KMS-11 (cell line): ENCODE data around the gene TENM3.
"Not testable (repeated sequence)": the region's sequence is repeated elsewhere in the genome, so short reads cannot be mapped to it uniquely, and the experiment has no call there.

Experiments used
- H2AFZ ChIP-seq: fragments of 200-600 bp; sonication (generic); 2 replicates; pipeline ENCODE4 v1.6.1; 2016; ENCODE audit warnings: antibody characterized with exemption, mixed run types, low read depth
- H3K27ac ChIP-seq: fragments of 200-600 bp; sonication (generic); 2 replicates; pipeline ENCODE4 v1.6.1; 2016; ENCODE audit warnings: mild to moderate bottlenecking, mixed run types
- H3K27me3 ChIP-seq: fragments of 200-600 bp; sonication (generic); 2 replicates; pipeline ENCODE4 v1.6.1; 2017; ENCODE audit warnings: mild to moderate bottlenecking, low read depth, mixed run types, moderate library complexity; ENCODE audit not compliant: insufficient read depth
- H3K36me3 ChIP-seq: fragments of 200-600 bp; sonication (generic); 2 replicates; pipeline ENCODE4 v1.6.1; 2017; ENCODE audit warnings: mild to moderate bottlenecking, mixed run types; ENCODE audit not compliant: insufficient read depth
- H3K4me1 ChIP-seq: fragments of 200-600 bp; sonication (generic); 2 replicates; pipeline ENCODE4 v1.6.1; 2016; ENCODE audit warnings: mild to moderate bottlenecking, low read depth, mixed run types; ENCODE audit not compliant: poor library complexity, severe bottlenecking
- H3K4me2 ChIP-seq: fragments of 200-600 bp; sonication (generic); 2 replicates; pipeline ENCODE4 v1.7.0; 2016; ENCODE audit warnings: mild to moderate bottlenecking, mixed run types
- H3K4me3 ChIP-seq: fragments of 200-600 bp; sonication (generic); IDR thresholded peaks from 2 replicates; pipeline ENCODE4 v1.6.1; 2017; ENCODE audit warnings: low read depth, low read length, mixed read lengths; ENCODE audit not compliant: insufficient read depth
- H3K79me2 ChIP-seq: fragments of 200-600 bp; sonication (generic); 2 replicates; pipeline ENCODE4 v1.6.1; 2016; ENCODE audit warnings: low read depth, mixed run types; ENCODE audit not compliant: insufficient read depth
- H3K9ac ChIP-seq: fragments of 200-600 bp; sonication (generic); 2 replicates; pipeline ENCODE4 v1.6.1; 2016; ENCODE audit warnings: mild to moderate bottlenecking, mixed run types
- H4K20me1 ChIP-seq: fragments of 200-600 bp; sonication (generic); 2 replicates; pipeline ENCODE4 v1.6.1; 2016; ENCODE audit warnings: mild to moderate bottlenecking, mixed run types; ENCODE audit not compliant: insufficient read depth
- CTCF ChIP-seq: fragments of 200-600 bp; sonication (generic); conservative IDR thresholded peaks from 2 replicates; pipeline ENCODE4 v1.6.1; 2017; ENCODE audit warnings: low read depth, mild to moderate bottlenecking, antibody characterized with exemption, low read length, moderate library complexity, mixed read lengths

The TENM3 gene

GRCh38 chr4:182243204-182243603 is at the start of gene TENM3:
Gene TENM3 (plus strand): TSS chr4:182243402. CDS start chr4:182324021, 80,619 bp downstream.
- H3K4me1 ChIP-seq, H3K79me2 ChIP-seq, H3K27ac ChIP-seq, H3K4me3 ChIP-seq, H3K9ac ChIP-seq, H3K4me2 ChIP-seq, H4K20me1 ChIP-seq, H2AFZ ChIP-seq, H3K36me3 ChIP-seq, H3K27me3 ChIP-seq: not testable (repeated sequence)

- H3K9ac ChIP-seq = no peak overlapping the region
- no peak overlapping the region for H3K4me2 ChIP-seq
- no peaks in the 10 kb centered on the region for H4K20me1 ChIP-seq
- H3K4me1 ChIP-seq = no peaks in the 10 kb centered on the region
- no peak for TF ChIP-seq CTCF
- no peak overlapping the region for H3K27ac ChIP-seq
- H3K79me2 ChIP-seq = no peaks in the 10 kb centered on the region
- no peaks in the 10 kb centered on the region for H3K27me3 ChIP-seq
- no peak overlapping the region for H3K4me3 ChIP-seq
- no peak overlapping the region for H2AFZ ChIP-seq
- no peaks in the 10 kb centered on the region for H3K36me3 ChIP-seq
Observed at GRCh38 chr4:182194091-182194824, 48.9 kb upstream of the TENM3 start.

DNA sequence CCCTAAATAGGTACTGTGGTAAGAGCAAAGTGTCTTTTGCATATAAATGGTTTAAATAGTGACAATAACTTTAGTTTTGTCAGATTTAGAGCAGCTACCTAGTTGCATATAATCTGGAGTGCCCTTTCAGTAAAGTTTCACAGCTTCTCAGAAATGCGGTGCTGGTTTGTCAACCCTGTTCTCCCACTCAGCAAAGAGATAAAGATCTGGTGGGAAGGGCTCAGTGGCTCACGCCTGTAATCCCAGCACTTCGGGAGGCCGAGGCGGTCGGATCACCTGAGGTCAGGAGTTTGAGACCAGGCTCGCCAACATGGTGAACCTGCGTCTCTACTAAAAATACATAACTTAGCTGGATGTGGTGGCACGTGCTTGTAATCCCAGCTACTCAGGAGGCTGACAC is 45.6 kb upstream of the TENM3 start:
- Histone ChIP-seq H3K4me2 (no peak overlapping the region), H3K4me3 (no peak overlapping the region), H3K79me2 (no peaks in the 10 kb centered on the region), H4K20me1 (no peaks in the 10 kb centered on the region), H3K27ac (no peak overlapping the region), H3K4me1 (no peaks in the 10 kb centered on the region), H3K36me3 (no peaks in the 10 kb centered on the region), H2AFZ (no peak overlapping the region), H3K9ac (no peak overlapping the region), H3K27me3 (no peaks in the 10 kb centered on the region)
- no peak for TF ChIP-seq CTCF

GRCh38 chr4:182201871-182202270 is 41.3 kb upstream of the TENM3 start:
- H3K27me3 ChIP-seq = no peaks in the 10 kb centered on the region

More at GRCh38 chr4:182201871-182202270, 41.3 kb upstream of the TENM3 start:
- H3K4me1 ChIP-seq = no peaks in the 10 kb centered on the region
- H3K36me3 ChIP-seq = no peaks in the 10 kb centered on the region
- H3K9ac ChIP-seq = no peak overlapping the region
- no peaks in the 10 kb centered on the region for H4K20me1 ChIP-seq
- H3K79me2 ChIP-seq = no peaks in the 10 kb centered on the region
- no peak overlapping the region for H3K27ac ChIP-seq
- no peak overlapping the region for H3K4me2 ChIP-seq
- H3K4me3 ChIP-seq = no peak overlapping the region
- no peak overlapping the region for H2AFZ ChIP-seq
- no peak for TF ChIP-seq CTCF
